HepG2 (cell line): Measurements from ENCODE around the gene TMEM129. TPM values are rescaled to one million over a fixed set of nuclear protein-coding genes. Genes with fewer than 3 reads are reported as not detected.

Experiments used
- ATAC-seq: fragments of 200-7000 bp; cut with Tn5 transposase; 3 replicates; pipeline ENCODE4 v1.9.1; 2020; ENCODE audit warnings: mild to moderate bottlenecking, moderate library complexity
- BruUV-seq: library from RNA; stranded (reverse); fragments of 400-500 nt; replicated peaks from 2 replicates; lab custom pipeline; 2021; lab: Mats Ljungman, UMichigan
- CTCF ChIA-PET: fragments of 300-600 bp; formaldehyde crosslinking; extraction: SDS; loops from one replicate; lab custom pipeline; 2021; ENCODE audit warnings: low total read pairs, inconsistent platforms, low intra/inter-chr PET ratio; lab: Yijun Ruan, JAX
- POLR2A ChIA-PET: fragments of 350-600 bp; sonication (Branson Sonifier 250); formaldehyde crosslinking; loops from one replicate; lab custom pipeline; 2020; ENCODE audit warnings: antibody characterized with exemption, inconsistent platforms; lab: Yijun Ruan, JAX
- DNase-seq: peaks from one replicate; pipeline ENCODE4 v3.0.0-alpha.2; 2015; ENCODE audit warnings: low spot score
- FAIRE-seq: peaks from 3 replicates; lab custom pipeline; 2011; peaks lifted over from hg19 to GRCh38; lab: Jason Lieb, UNC
- H2AFZ ChIP-seq: one replicate; pipeline ENCODE4 v1.6.1; 2011; ENCODE audit warnings: low read length, inconsistent platforms
- H3K27ac ChIP-seq: fragments of 300-600 bp; 3 replicates; pipeline ENCODE4 v1.8.0; 2011; ENCODE audit warnings: mixed run types, mild to moderate bottlenecking, mixed read lengths, low read length, inconsistent platforms; ENCODE audit not compliant: insufficient read depth; ENCODE audit errors: extremely low read length
- H3K27me3 ChIP-seq, 2 experiments: fragments of 200-600 bp in 1 of 2; 2 replicates in 1 of 2; 3 replicates in 1 of 2; pipeline versions ENCODE4 v1.6.0 to v1.8.0; 2011; ENCODE audit warnings: low read length in 2 of 2, mild to moderate bottlenecking in 2 of 2, moderate library complexity in 2 of 2, inconsistent platforms in 1 of 2; ENCODE audit not compliant: insufficient read depth in 2 of 2, control insufficient read depth in 1 of 2
- H3K36me3 ChIP-seq, 2 experiments: fragments of 200-600 bp in 1 of 2; replicated peaks in 1 of 2; 2 replicates in 1 of 2; 3 replicates in 1 of 2; pipeline versions ENCODE4 v1.5.1 to v1.8.0; 2011; ENCODE audit warnings: low read length in 2 of 2, inconsistent platforms in 1 of 2; ENCODE audit not compliant: insufficient read depth in 2 of 2, control insufficient read depth in 1 of 2
- H3K4me1 ChIP-seq: 2 replicates; pipeline ENCODE4 v1.5.1; 2012; ENCODE audit warnings: low read length, inconsistent platforms; ENCODE audit not compliant: insufficient read depth
- H3K4me2 ChIP-seq: 2 replicates; pipeline ENCODE4 v1.6.0; 2011; ENCODE audit warnings: low read depth, low read length, inconsistent platforms
- H3K4me3 ChIP-seq, 3 experiments: fragments of 200-600 bp in 1 of 3; sonication (generic), shearing (Covaris generic) in 1 of 3; replicated peaks in 1 of 3; 2 replicates each; pipeline ENCODE4 v1.5.1; 2011 to 2016; ENCODE audit warnings: low read length in 3 of 3, inconsistent platforms in 2 of 3, low read depth in 2 of 3, mild to moderate bottlenecking in 2 of 3, control low read depth in 1 of 3, mixed read lengths in 1 of 3; ENCODE audit not compliant: insufficient read depth in 1 of 3
- H3K79me2 ChIP-seq: one replicate; pipeline ENCODE4 v1.6.1; 2011; ENCODE audit warnings: low read length, inconsistent platforms; ENCODE audit not compliant: insufficient read depth
- H3K9ac ChIP-seq: 2 replicates; pipeline ENCODE4 v1.6.0; 2011; ENCODE audit warnings: mild to moderate bottlenecking, low read depth, low read length, inconsistent platforms; ENCODE audit not compliant: insufficient read depth
- H3K9me3 ChIP-seq: 2 replicates; pipeline ENCODE4 v1.5.1; 2012; ENCODE audit warnings: mild to moderate bottlenecking, low read length
- H4K20me1 ChIP-seq: 2 replicates; pipeline ENCODE4 v1.6.0; 2011; ENCODE audit warnings: inconsistent platforms, mild to moderate bottlenecking, low read length, moderate library complexity; ENCODE audit not compliant: insufficient read depth
- ATF3 ChIP-seq: sonication (generic); formaldehyde crosslinking; IDR thresholded peaks from 2 replicates; pipeline ENCODE4 v1.4.0; 2020; ENCODE audit warnings: missing genetic modification reagents
- KAT2B ChIP-seq: fragments of 150-350 bp; IDR thresholded peaks from 2 replicates; pipeline ENCODE4 v1.6.1; 2014; ENCODE audit warnings: low read depth, low read length, borderline replicate concordance
- MED8 ChIP-seq: sonication (generic); formaldehyde crosslinking; IDR thresholded peaks from 2 replicates; pipeline ENCODE4 v1.8.1; 2023; ENCODE audit warnings: mild to moderate bottlenecking, missing genetic modification reagents; ENCODE audit not compliant: insufficient replicate concordance
- NCOA5 ChIP-seq: sonication (generic); formaldehyde crosslinking; IDR thresholded peaks from 2 replicates; pipeline ENCODE4 v1.4.0; 2020; ENCODE audit warnings: missing genetic modification reagents
- SIN3A ChIP-seq: IDR thresholded peaks from 2 replicates; pipeline ENCODE4 v1.6.1; 2011; ENCODE audit warnings: low read depth, mild to moderate bottlenecking, control low read depth, low read length, borderline replicate concordance
- SNAPC4 ChIP-seq: sonication (generic); formaldehyde crosslinking; IDR thresholded peaks from 2 replicates; pipeline ENCODE4 v1.4.0; 2020; ENCODE audit warnings: mild to moderate bottlenecking, missing genetic modification reagents
- SP140L ChIP-seq: sonication (generic); formaldehyde crosslinking; IDR thresholded peaks from 2 replicates; pipeline ENCODE4 v1.4.0; 2020; ENCODE audit warnings: missing genetic modification reagents, borderline replicate concordance
- ZNF274 ChIP-seq: sonication (generic); formaldehyde crosslinking; IDR thresholded peaks from 2 replicates; pipeline ENCODE4 v1.5.1; 2020; ENCODE audit warnings: mild to moderate bottlenecking, missing genetic modification reagents
- ZNF292 ChIP-seq: sonication (generic); formaldehyde crosslinking; IDR thresholded peaks from 2 replicates; pipeline ENCODE4 v1.8.1; 2022; ENCODE audit warnings: mild to moderate bottlenecking, low read depth, missing genetic modification reagents, borderline replicate concordance
- ZNF513 ChIP-seq: sonication (generic); formaldehyde crosslinking; conservative IDR thresholded peaks from 2 replicates; pipeline ENCODE4 v1.5.0; 2020; ENCODE audit warnings: missing genetic modification reagents
- ZSCAN9 ChIP-seq: IDR thresholded peaks from 2 replicates; pipeline ENCODE4 v1.6.1; 2016; ENCODE audit warnings: borderline replicate concordance
- WGBS: methylation state at CpG from one replicate; pipeline ENCODE4 v1.1.6; 2017; ENCODE audit warnings: low lambda C conversion rate; 5-methylcytosine and 5-hydroxymethylcytosine counted together
- in situ Hi-C: cut with HindIII; loops from 2 replicates; pipeline ENCODE4 v1.10.0; 2017; ENCODE audit warnings: low pct_unique_long_range_greater_than_20kb; ENCODE audit not compliant: extremely low pct_ligation_motif_present
- intact Hi-C: fragments of 100-400 bp; cut with micrococcal nuclease; formaldehyde crosslinking; loops from one replicate; pipeline ENCODE4 v1.10.0; 2022; ENCODE audit not compliant: unreplicated experiment
- polyA plus RNA-seq, 8 experiments: library from polyadenylated mRNA; depleted of rRNA in 3 of 8; stranded (reverse) in 7 of 8; unstranded in 1 of 8; fragments of >200 nt; fragmentation: Illumina TruSeq in 4 of 8; extraction: Trizol in 4 of 8; gene quantifications; 2 replicates each; pipeline versions ENCODE4 v1.2.1 to v1.2.3, GENCODE V29; 2011 to 2016; ENCODE audit warnings: low read depth in 4 of 8, missing spikeins in 1 of 8, mixed read lengths in 1 of 8; ENCODE audit not compliant: insufficient read depth in 1 of 8
- total RNA-seq, 5 experiments: library from RNA; depleted of rRNA; stranded (reverse); fragments of >200 nt; fragmentation: Illumina TruSeq; extraction: Trizol; gene quantifications; 2 replicates each; pipeline ENCODE4 v1.2.3, GENCODE V29; 2016; ENCODE audit warnings: low read depth in 1 of 5

TMEM129 gene
- total and polyA plus RNA-seq, 2 of the 13 experiments (the other 11 are each of a cell fraction or from before 2014, with no cell fraction given) = 19.0 to 25.8 TPM

DNA sequence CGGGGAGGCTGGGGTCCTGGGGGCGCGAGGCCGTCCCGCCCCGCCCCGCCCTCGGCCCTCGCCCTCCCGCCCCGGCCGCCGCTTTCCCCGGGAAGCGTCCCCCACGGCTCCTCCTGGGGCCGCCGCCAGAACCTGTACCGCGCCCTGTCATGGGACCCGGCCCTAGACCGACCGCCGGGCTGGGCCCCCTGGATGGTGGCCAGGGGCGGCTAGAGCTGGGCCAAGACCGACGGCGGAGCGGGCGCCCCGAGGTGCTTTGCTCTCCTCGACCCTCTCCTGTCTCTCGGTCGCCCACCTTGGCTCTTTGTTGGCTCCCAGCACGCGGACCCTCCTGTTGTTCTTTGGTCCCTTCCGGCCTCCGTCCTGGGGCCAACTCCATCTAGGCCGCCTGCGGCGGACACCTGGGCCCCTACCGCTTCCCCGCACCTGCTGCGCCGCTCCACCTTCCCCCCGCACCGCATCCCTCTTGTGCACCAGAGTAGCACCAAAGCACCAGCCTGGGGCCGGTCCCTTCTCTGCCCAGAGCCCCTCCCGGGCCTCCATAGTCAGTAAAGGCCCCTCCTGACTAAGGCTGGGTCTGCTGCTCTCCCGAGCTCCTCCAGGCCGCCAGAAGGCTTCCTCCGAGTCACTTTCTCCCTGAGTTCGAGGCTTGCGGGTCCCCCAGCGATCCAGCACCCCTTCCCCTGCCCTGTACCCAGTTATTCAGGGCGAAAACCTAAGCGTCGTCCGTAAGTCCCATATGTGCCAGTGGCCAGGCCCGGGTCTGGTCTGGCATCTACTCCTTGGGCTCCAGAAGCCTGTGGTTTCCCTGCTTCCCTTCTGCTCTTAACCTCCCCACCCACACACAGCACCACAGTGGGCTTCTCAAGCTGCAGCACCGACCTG, 785 bp upstream of the TMEM129 start (continued):
- TF ChIP-seq SNAPC4 (CRISPR knock-in tag) (no peak), NCOA5 (CRISPR knock-in tag) (no peak), SIN3A (0 out of 2 replicates have a peak, but pooled peaks have one; percentile 22)

- DNase-seq (no peak), FAIRE-seq (no peak), ATAC-seq (peak; percentile 14)
- peak overlapping the region; percentile 63 to 92 (median 79) for H3K4me3 ChIP-seq
- WGBS = 0% methylated on average over 5 of the region's 79 CpGs
- BruUV-seq = no TSS peak
- H2AFZ ChIP-seq = no peak overlapping the region
- peaks cover 33% of the 10 kb centered on the region for H3K4me1 ChIP-seq
- peak overlapping the region; percentile 87 for H3K27ac ChIP-seq
- peak overlapping the region; percentile 97 for H3K4me2 ChIP-seq
- ChIA-PET POLR2A (interaction anchor here (0.9 to 3.3 kb wide), 7 partner anchors 9 to 136 kb away, joined by 3 to 31 read pairs (median 4); partner anchors contain the start of genes FGFR3, LETM1 and SLBP), CTCF (no interaction called here)
- no peaks in the 10 kb centered on the region for H3K27me3 ChIP-seq
- intact Hi-C loops = no loop called here
- no peaks in the 10 kb centered on the region for H3K9me3 ChIP-seq
- in situ Hi-C loops = no loop called here
- H4K20me1 ChIP-seq = no peaks in the 10 kb centered on the region
- H3K9ac ChIP-seq = peak overlapping the region; percentile 91
- H3K36me3 ChIP-seq = peaks cover 3 to 16% of the 10 kb centered on the region in 2 experiments; a peak in 4 of 5 replicates
- H3K79me2 ChIP-seq = peaks cover 31% of the 10 kb centered on the region
- no peak; the same call in 1 of the 2 replicates for TF ChIP-seq ZNF513 (CRISPR knock-in tag)
- no peak for TF ChIP-seq ZSCAN9 (CRISPR knock-in tag)
- no peak for TF ChIP-seq SP140L
- peak; percentile 37 for TF ChIP-seq MED8
- TF ChIP-seq ATF3 (CRISPR knock-in tag) = no peak
- TF ChIP-seq ZNF292 (CRISPR knock-in tag) = no peak
- no peak for TF ChIP-seq KAT2B
- 0 out of 2 replicates have a peak, but pooled peaks have one; percentile 29 for TF ChIP-seq ZNF274 (CRISPR knock-in tag)
These were observed 750 bp downstream of the TMEM129 start for GRCh38 chr4:1720163-1720983.
